Mesenchymal stem cell (in vitro differentiated cells and primary cell): ENCODE measurements around the gene SIGLEC1.

Experiments used
- DNase-seq: peaks from one replicate; pipeline ENCODE4 v3.0.0-alpha.2; 2013
- H2AFZ ChIP-seq: one replicate; pipeline ENCODE4 v1.6.1; 2013; ENCODE audit warnings: low read depth, mild to moderate bottlenecking, control low read depth, inconsistent platforms, low read length, moderate library complexity
- H2AK5ac ChIP-seq: 2 replicates; pipeline ENCODE4 v1.6.1; 2013; ENCODE audit warnings: low read length, moderate library complexity, mild to moderate bottlenecking, inconsistent platforms; ENCODE audit not compliant: severe bottlenecking
- H2BK120ac ChIP-seq: one replicate; pipeline ENCODE4 v1.6.1; 2013; ENCODE audit warnings: low read depth, mild to moderate bottlenecking, inconsistent platforms, low read length, moderate library complexity
- H2BK12ac ChIP-seq, 2 experiments: one replicate each; pipeline ENCODE4 v1.6.1; 2013; ENCODE audit warnings: inconsistent platforms in 2 of 2, low read length in 2 of 2, mild to moderate bottlenecking in 2 of 2, moderate library complexity in 2 of 2, control low read depth in 1 of 2
- H2BK15ac ChIP-seq: one replicate; pipeline ENCODE4 v1.6.1; 2013; ENCODE audit warnings: mild to moderate bottlenecking, low read depth, inconsistent platforms; ENCODE audit not compliant: poor library complexity, severe bottlenecking
- H2BK5ac ChIP-seq: 2 replicates; pipeline ENCODE4 v1.6.1; 2013; ENCODE audit warnings: low read depth, mild to moderate bottlenecking, low read length, control low read depth, inconsistent platforms; ENCODE audit not compliant: poor library complexity, severe bottlenecking
- H3K14ac ChIP-seq, 2 experiments: one replicate each; pipeline ENCODE4 v1.6.1; 2013; ENCODE audit warnings: inconsistent platforms in 2 of 2, low read length in 2 of 2, control low read depth in 1 of 2, mild to moderate bottlenecking in 1 of 2, moderate library complexity in 1 of 2
- H3K18ac ChIP-seq, 2 experiments: one replicate each; pipeline ENCODE4 v1.6.1; 2013; ENCODE audit warnings: inconsistent platforms in 2 of 2, low read length in 2 of 2, control low read depth in 1 of 2, low read depth in 1 of 2, mild to moderate bottlenecking in 1 of 2
- H3K23ac ChIP-seq, 2 experiments: one replicate each; pipeline ENCODE4 v1.6.1; 2013; ENCODE audit warnings: inconsistent platforms in 2 of 2, low read length in 2 of 2, mild to moderate bottlenecking in 2 of 2, moderate library complexity in 2 of 2, control low read depth in 1 of 2
- H3K27ac ChIP-seq: 2 replicates; pipeline ENCODE4 v1.5.1; 2013; ENCODE audit warnings: mild to moderate bottlenecking, moderate library complexity, low read length, control low read depth, inconsistent platforms; ENCODE audit not compliant: poor library complexity, severe bottlenecking
- H3K27me3 ChIP-seq, 2 experiments: 2 replicates each; pipeline versions ENCODE4 v1.6.1 to v1.7.0; 2013; ENCODE audit warnings: low read length in 2 of 2, mild to moderate bottlenecking in 2 of 2, moderate library complexity in 2 of 2, control low read depth in 1 of 2, inconsistent platforms in 1 of 2; ENCODE audit not compliant: control insufficient read depth in 1 of 2, insufficient read depth in 1 of 2
- H3K36me3 ChIP-seq, 2 experiments: 2 replicates each; pipeline versions ENCODE4 v1.6.1 to v1.7.0; 2013; ENCODE audit warnings: low read length in 2 of 2, control low read depth in 1 of 2, inconsistent platforms in 1 of 2, low read depth in 1 of 2, mild to moderate bottlenecking in 1 of 2; ENCODE audit not compliant: insufficient read depth in 2 of 2, control insufficient read depth in 1 of 2
- H3K4ac ChIP-seq, 2 experiments: one replicate each; pipeline ENCODE4 v1.6.1; 2013; ENCODE audit warnings: inconsistent platforms in 2 of 2, low read length in 2 of 2, mild to moderate bottlenecking in 2 of 2, moderate library complexity in 2 of 2, control low read depth in 1 of 2, low read depth in 1 of 2
- H3K4me1 ChIP-seq: 2 replicates; pipeline ENCODE4 v1.6.1; 2013; ENCODE audit warnings: low read depth, low read length, control low read depth; ENCODE audit not compliant: control insufficient read depth, insufficient read depth
- H3K4me2 ChIP-seq: 2 replicates; pipeline ENCODE4 v1.6.1; 2013; ENCODE audit warnings: low read length, mild to moderate bottlenecking, inconsistent platforms; ENCODE audit not compliant: poor library complexity, severe bottlenecking
- H3K4me3 ChIP-seq, 2 experiments: 2 replicates each; pipeline versions ENCODE4 v1.5.1 to v1.7.0; 2013; ENCODE audit warnings: low read length in 2 of 2, mild to moderate bottlenecking in 2 of 2, control low read depth in 1 of 2, low read depth in 1 of 2; ENCODE audit not compliant: insufficient read depth in 1 of 2
- H3K79me1 ChIP-seq: replicated peaks from 2 replicates; pipeline ENCODE4 v1.6.1; 2013; ENCODE audit warnings: mild to moderate bottlenecking, control low read depth, low read length, inconsistent platforms; ENCODE audit not compliant: poor library complexity, severe bottlenecking
- H3K9ac ChIP-seq: 2 replicates; pipeline ENCODE4 v1.7.0; 2013; ENCODE audit warnings: mild to moderate bottlenecking, low read length, moderate library complexity
- H3K9me3 ChIP-seq: 2 replicates; pipeline ENCODE4 v1.7.0; 2013; ENCODE audit warnings: mild to moderate bottlenecking, low read length; ENCODE audit not compliant: control insufficient read depth
- H4K8ac ChIP-seq: one replicate; pipeline ENCODE4 v1.6.1; 2013; ENCODE audit warnings: inconsistent platforms, mild to moderate bottlenecking, low read length, moderate library complexity
- H4K91ac ChIP-seq: one replicate; pipeline ENCODE4 v1.6.1; 2013; ENCODE audit warnings: mild to moderate bottlenecking, low read length, inconsistent platforms
- WGBS: methylation state at CpG from one replicate; pipeline ENCODE4 v1.1.7; 2013; ENCODE audit warnings: mixed read lengths; 5-methylcytosine and 5-hydroxymethylcytosine counted together

SIGLEC1 gene

GRCh38 chr20:3728354-3728753, 16.0 kb upstream of the SIGLEC1 start:
- H3K4me1 ChIP-seq, result peaks cover 6% of the 10 kb centered on the region
- H3K36me3 ChIP-seq, result no peaks in the 10 kb centered on the region
- no peak for DNase-seq
- H2BK5ac ChIP-seq, result no peak overlapping the region
- no peak overlapping the region for H2AK5ac ChIP-seq
- no peak overlapping the region for H3K14ac ChIP-seq
- H3K9ac ChIP-seq, result peak overlapping the region; percentile 84
- H3K27ac ChIP-seq, result no peak overlapping the region
- no peak overlapping the region for H2BK15ac ChIP-seq
- no peak overlapping the region for H3K4me3 ChIP-seq
- H3K79me1 ChIP-seq, result no peaks in the 10 kb centered on the region
- 87% methylated on average over 5 of the region's 5 CpGs for WGBS
- H2BK12ac ChIP-seq, result no peak overlapping the region
- peaks cover 18 to 64% of the 10 kb centered on the region in 2 experiments for H3K27me3 ChIP-seq
- no peak overlapping the region for H3K4ac ChIP-seq
- no peak overlapping the region for H3K18ac ChIP-seq
- no peak overlapping the region for H3K4me2 ChIP-seq
- H3K9me3 ChIP-seq, result no peaks in the 10 kb centered on the region
- H4K8ac ChIP-seq, result no peak overlapping the region
- no peak overlapping the region for H4K91ac ChIP-seq
- no peak overlapping the region for H2AFZ ChIP-seq
- no peak overlapping the region for H2BK120ac ChIP-seq
- H3K23ac ChIP-seq, result no peak overlapping the region

- H2AK5ac ChIP-seq, result no peak overlapping the region
- no peak overlapping the region for H4K8ac ChIP-seq
- H3K27me3 ChIP-seq, result peaks cover 10 to 56% of the 10 kb centered on the region in 2 experiments
- no peak overlapping the region for H2AFZ ChIP-seq
- peaks cover 3% of the 10 kb centered on the region for H3K4me1 ChIP-seq
- H2BK15ac ChIP-seq, result no peak overlapping the region
- no peak overlapping the region for H3K23ac ChIP-seq
- H2BK5ac ChIP-seq, result no peak overlapping the region
- peak overlapping the region; percentile 84 for H3K9ac ChIP-seq
- H3K14ac ChIP-seq, result no peak overlapping the region
- no peak for DNase-seq
- H3K4ac ChIP-seq, result no peak overlapping the region
- H2BK120ac ChIP-seq, result no peak overlapping the region
- H2BK12ac ChIP-seq, result no peak overlapping the region
- H3K18ac ChIP-seq, result no peak overlapping the region
- H3K4me2 ChIP-seq, result no peak overlapping the region
- no peaks in the 10 kb centered on the region for H3K79me1 ChIP-seq
- WGBS, result 78% methylated on average over 11 of the region's 11 CpGs
- H3K27ac ChIP-seq, result no peak overlapping the region
- H4K91ac ChIP-seq, result no peak overlapping the region
- H3K9me3 ChIP-seq, result no peaks in the 10 kb centered on the region
- H3K36me3 ChIP-seq, result no peaks in the 10 kb centered on the region
- peak overlapping the region in 1 of 2 experiments; percentile 63 for H3K4me3 ChIP-seq
These were observed 15.1 kb upstream of the SIGLEC1 start for GRCh38 chr20:3727401-3728021.

DNA sequence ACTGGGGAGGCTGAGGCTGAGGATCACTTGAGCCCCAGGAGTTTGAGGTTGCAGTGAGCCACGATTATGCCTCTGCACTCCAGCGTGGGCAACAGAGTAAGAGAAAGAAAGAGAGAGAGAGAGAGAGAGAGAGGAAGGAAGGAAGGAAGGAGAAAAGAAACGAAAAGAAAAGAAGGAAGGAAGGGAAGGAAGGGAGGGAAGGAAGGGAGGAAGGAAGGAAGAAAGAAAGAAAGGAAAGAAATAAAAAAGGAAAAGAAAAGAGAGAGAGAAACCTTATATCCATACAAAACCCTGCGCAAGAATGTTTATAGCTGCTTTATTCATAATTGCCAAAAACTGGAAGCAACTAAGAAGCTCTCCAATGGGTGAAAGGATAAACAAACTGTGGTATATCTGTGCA, 12.0 kb upstream of the SIGLEC1 start:
- no peak overlapping the region for H3K4ac ChIP-seq
- no peak overlapping the region for H4K91ac ChIP-seq
- H2BK12ac ChIP-seq, result no peak overlapping the region
- no peaks in the 10 kb centered on the region for H3K4me1 ChIP-seq
- no peak overlapping the region for H2BK120ac ChIP-seq
- no peak overlapping the region for H3K14ac ChIP-seq
- H3K9me3 ChIP-seq, result no peaks in the 10 kb centered on the region
- peaks cover 10 to 31% of the 10 kb centered on the region in 2 experiments for H3K27me3 ChIP-seq
- no peak overlapping the region for H2BK5ac ChIP-seq
- no peak overlapping the region for H2AFZ ChIP-seq
- no peaks in the 10 kb centered on the region for H3K36me3 ChIP-seq
- 83% methylated on average over 3 of the region's 4 CpGs for WGBS
- no peak overlapping the region for H2BK15ac ChIP-seq
- no peak overlapping the region for H4K8ac ChIP-seq
- H3K4me2 ChIP-seq, result no peak overlapping the region
- no peaks in the 10 kb centered on the region for H3K79me1 ChIP-seq
- no peak overlapping the region for H2AK5ac ChIP-seq
- DNase-seq, result no peak
- H3K4me3 ChIP-seq, result no peak overlapping the region
- H3K9ac ChIP-seq, result no peak overlapping the region
- no peak overlapping the region for H3K27ac ChIP-seq
- no peak overlapping the region for H3K18ac ChIP-seq
- H3K23ac ChIP-seq, result no peak overlapping the region

DNA sequence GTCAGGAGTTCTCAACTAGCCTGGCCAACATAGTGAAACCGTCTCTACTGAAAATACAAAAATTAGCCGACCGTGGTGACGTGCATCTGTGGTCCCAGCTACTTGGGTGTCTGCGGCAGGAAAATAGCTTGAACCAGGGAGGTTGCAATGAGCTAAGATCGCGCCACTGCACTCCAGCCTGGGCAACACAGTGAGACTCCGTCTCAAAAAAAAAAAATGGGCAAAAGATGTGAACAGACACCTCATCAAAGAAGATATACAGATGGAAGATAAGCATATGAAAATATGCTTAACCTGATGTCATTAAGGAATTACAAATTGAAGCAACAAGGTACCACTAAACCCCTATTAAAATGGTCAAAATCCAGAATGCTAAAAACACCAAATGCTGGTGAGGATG, 10.9 kb upstream of the SIGLEC1 start:
- H3K79me1 ChIP-seq, result no peaks in the 10 kb centered on the region
- DNase-seq, result no peak
- no peak overlapping the region for H2AK5ac ChIP-seq
- H3K18ac ChIP-seq, result no peak overlapping the region
- no peak overlapping the region for H3K14ac ChIP-seq
- no peak overlapping the region for H2AFZ ChIP-seq
- H2BK5ac ChIP-seq, result no peak overlapping the region
- H4K91ac ChIP-seq, result no peak overlapping the region
- peaks cover 10 to 21% of the 10 kb centered on the region in 2 experiments for H3K27me3 ChIP-seq
- WGBS, result 89% methylated on average over 7 of the region's 8 CpGs
- no peak overlapping the region for H2BK15ac ChIP-seq
- no peak overlapping the region for H3K9ac ChIP-seq
- no peak overlapping the region for H3K4ac ChIP-seq
- no peaks in the 10 kb centered on the region for H3K4me1 ChIP-seq
- H3K27ac ChIP-seq, result no peak overlapping the region
- no peak overlapping the region for H3K4me3 ChIP-seq
- H3K23ac ChIP-seq, result no peak overlapping the region
- no peak overlapping the region for H2BK12ac ChIP-seq
- H3K9me3 ChIP-seq, result no peaks in the 10 kb centered on the region
- no peak overlapping the region for H3K4me2 ChIP-seq
- no peak overlapping the region for H2BK120ac ChIP-seq
- H4K8ac ChIP-seq, result no peak overlapping the region
- no peaks in the 10 kb centered on the region for H3K36me3 ChIP-seq
